Nephron (organoid): ENCODE results near the gene FXYD7.
"Not testable (repeated sequence)": the region's sequence is repeated elsewhere in the genome, so short reads cannot be mapped to it uniquely, and the experiment has no call there.

Experiments
- H3K27ac Mint-ChIP-seq, 3 experiments: 2 replicates each; pipeline ENCODE4 v1.8.0; 2020; ENCODE audit warnings: mixed read lengths in 3 of 3, mild to moderate bottlenecking in 2 of 3, moderate library complexity in 1 of 3
- H3K27me3 Mint-ChIP-seq: 2 replicates; pipeline ENCODE4 v1.8.0; 2021; ENCODE audit warnings: low read depth, mild to moderate bottlenecking, moderate library complexity, mixed read lengths
- H3K36me3 Mint-ChIP-seq: 2 replicates; pipeline ENCODE4 v1.8.0; 2020; ENCODE audit warnings: low read depth, mixed read lengths
- H3K4me1 Mint-ChIP-seq: 2 replicates; pipeline ENCODE4 v1.8.0; 2020; ENCODE audit warnings: mixed read lengths
- H3K4me3 Mint-ChIP-seq, 3 experiments: 2 replicates each; pipeline ENCODE4 v1.8.0; 2020; ENCODE audit warnings: mild to moderate bottlenecking in 3 of 3, mixed read lengths in 3 of 3, moderate library complexity in 2 of 3
- H3K9me3 Mint-ChIP-seq: 2 replicates; pipeline ENCODE4 v1.8.0; 2020; ENCODE audit warnings: mixed read lengths
- CTCF ChIP-seq, 3 experiments: fragments of 200-600 bp; sonication (generic); IDR thresholded peaks; one replicate each; pipeline ENCODE4 v1.5.0; 2021; ENCODE audit warnings: antibody characterized with exemption in 3 of 3; ENCODE audit not compliant: unreplicated experiment in 3 of 3

FXYD7 gene

GRCh38 chr19:35098413-35099049, 44.5 kb upstream of the FXYD7 start:
- peaks cover 4% of the 10 kb centered on the region for H3K27me3 Mint-ChIP-seq
- no peak for TF ChIP-seq CTCF (IDR thresholded peaks at IDR 0.05; ENCODE audit: unreplicated experiment in 3 of 3)
- no peaks in the 10 kb centered on the region for H3K4me1 Mint-ChIP-seq
- no peak overlapping the region for H3K4me3 Mint-ChIP-seq
- no peak overlapping the region for H3K27ac Mint-ChIP-seq
- H3K9me3 Mint-ChIP-seq = no peaks in the 10 kb centered on the region
- no peaks in the 10 kb centered on the region for H3K36me3 Mint-ChIP-seq

GRCh38 chr19:35099155-35099896, 43.7 kb upstream of the FXYD7 start:
- Mint-ChIP-seq H3K4me3 (no peak overlapping the region), H3K27me3 (peaks cover 4% of the 10 kb centered on the region), H3K36me3 (no peaks in the 10 kb centered on the region), H3K27ac (no peak overlapping the region), H3K9me3 (no peaks in the 10 kb centered on the region), H3K4me1 (no peaks in the 10 kb centered on the region)
- TF ChIP-seq CTCF (IDR thresholded peaks at IDR 0.05; ENCODE audit: unreplicated experiment in 3 of 3) = no peak

- Mint-ChIP-seq H3K4me1 (no peaks in the 10 kb centered on the region), H3K9me3 (no peaks in the 10 kb centered on the region), H3K27me3 (peaks cover 4% of the 10 kb centered on the region), H3K36me3 (no peaks in the 10 kb centered on the region), H3K27ac (no peak overlapping the region), H3K4me3 (no peak overlapping the region)
- TF ChIP-seq CTCF (IDR thresholded peaks at IDR 0.05; ENCODE audit: unreplicated experiment in 3 of 3) = no peak
These were observed 43.2 kb upstream of the FXYD7 start for GRCh38 chr19:35099897-35100275.

GRCh38 chr19:35100588-35101533, 42.2 kb upstream of the FXYD7 start:
- no peak overlapping the region for H3K27ac Mint-ChIP-seq
- no peak overlapping the region for H3K4me3 Mint-ChIP-seq
- no peaks in the 10 kb centered on the region for H3K9me3 Mint-ChIP-seq
- H3K36me3 Mint-ChIP-seq = no peaks in the 10 kb centered on the region
- no peaks in the 10 kb centered on the region for H3K4me1 Mint-ChIP-seq
- TF ChIP-seq CTCF (IDR thresholded peaks at IDR 0.05; ENCODE audit: unreplicated experiment in 3 of 3) = no peak
- peaks cover 3% of the 10 kb centered on the region for H3K27me3 Mint-ChIP-seq

- H3K36me3 Mint-ChIP-seq = not testable (repeated sequence)
These were observed 41.1 kb upstream of the FXYD7 start for GRCh38 chr19:35101949-35102348.

GRCh38 chr19:35103614-35104013, 39.4 kb upstream of the FXYD7 start:
- not testable (repeated sequence) for H3K27ac Mint-ChIP-seq, H3K4me3 Mint-ChIP-seq, H3K4me1 Mint-ChIP-seq, H3K36me3 Mint-ChIP-seq, H3K9me3 Mint-ChIP-seq, H3K27me3 Mint-ChIP-seq

More at GRCh38 chr19:35101949-35102348, 41.1 kb upstream of the FXYD7 start:
- not testable (repeated sequence) for H3K27ac Mint-ChIP-seq, H3K4me3 Mint-ChIP-seq, H3K9me3 Mint-ChIP-seq, H3K27me3 Mint-ChIP-seq, H3K4me1 Mint-ChIP-seq
